SK-N-SH treated with all-trans-retinoic acid at 6 μM for 48 hours (cell line): Measurements from ENCODE around the gene MRPS18A.

Experiments used
- BACH2 ChIP-seq: fragments of 250-450 bp; sonication (Bioruptor Pico); IDR thresholded peaks from 2 replicates; pipeline ENCODE4 v1.9.0; 2021; ENCODE audit warnings: mild to moderate bottlenecking, borderline replicate concordance
- ISL1 ChIP-seq: fragments of 250-450 bp; sonication (Bioruptor Pico); IDR thresholded peaks from 2 replicates; pipeline ENCODE4 v2.1.2; 2022; ENCODE audit warnings: mild to moderate bottlenecking, moderate library complexity
- OSR1 ChIP-seq: fragments of 250-450 bp; sonication (Bioruptor Pico); IDR thresholded peaks from 2 replicates; pipeline ENCODE4 v1.8.0; 2022; ENCODE audit warnings: moderate library complexity, mild to moderate bottlenecking, inconsistent platforms
- PPARA ChIP-seq: fragments of 250-450 bp; sonication (Bioruptor Pico); IDR thresholded peaks from 2 replicates; pipeline ENCODE4 v1.5.0; 2020; ENCODE audit warnings: mild to moderate bottlenecking, borderline replicate concordance
- SNAI2 ChIP-seq: fragments of 250-450 bp; sonication (Bioruptor Pico); IDR thresholded peaks from 2 replicates; pipeline ENCODE4 v1.5.0; 2020; ENCODE audit warnings: mild to moderate bottlenecking, moderate library complexity
- ZFP3 ChIP-seq: fragments of 250-450 bp; sonication (Bioruptor Pico); IDR thresholded peaks from 2 replicates; pipeline ENCODE4 v1.5.0; 2020; ENCODE audit warnings: mild to moderate bottlenecking, moderate library complexity
- ZNF565 ChIP-seq: fragments of 450-650 bp; formaldehyde crosslinking; conservative IDR thresholded peaks from 2 replicates; pipeline ENCODE4 v1.5.0; 2020; ENCODE audit warnings: low read depth, mild to moderate bottlenecking, moderate library complexity
- ZNF8 ChIP-seq: fragments of 450-650 bp; formaldehyde crosslinking; IDR thresholded peaks from 2 replicates; pipeline ENCODE4 v1.5.0; 2020; ENCODE audit warnings: mild to moderate bottlenecking, moderate library complexity
- TF ChIP-seq, protein P1 (sequence below): fragments of 250-450 bp; sonication (Bioruptor Pico); IDR thresholded peaks from 2 replicates; pipeline ENCODE4 v1.5.1; 2020; ENCODE audit warnings: low read depth, mild to moderate bottlenecking, moderate library complexity
- TF ChIP-seq, protein P2 (sequence below): fragments of 250-450 bp; sonication (Bioruptor Pico); IDR thresholded peaks from 2 replicates; pipeline ENCODE4 v1.5.0; 2020; ENCODE audit warnings: mild to moderate bottlenecking, moderate library complexity
- TF ChIP-seq, protein P3 (sequence below): fragments of 250-450 bp; sonication (Bioruptor Pico); IDR thresholded peaks from 2 replicates; pipeline ENCODE4 v1.5.1; 2021; ENCODE audit warnings: mild to moderate bottlenecking, moderate library complexity

DNA sequence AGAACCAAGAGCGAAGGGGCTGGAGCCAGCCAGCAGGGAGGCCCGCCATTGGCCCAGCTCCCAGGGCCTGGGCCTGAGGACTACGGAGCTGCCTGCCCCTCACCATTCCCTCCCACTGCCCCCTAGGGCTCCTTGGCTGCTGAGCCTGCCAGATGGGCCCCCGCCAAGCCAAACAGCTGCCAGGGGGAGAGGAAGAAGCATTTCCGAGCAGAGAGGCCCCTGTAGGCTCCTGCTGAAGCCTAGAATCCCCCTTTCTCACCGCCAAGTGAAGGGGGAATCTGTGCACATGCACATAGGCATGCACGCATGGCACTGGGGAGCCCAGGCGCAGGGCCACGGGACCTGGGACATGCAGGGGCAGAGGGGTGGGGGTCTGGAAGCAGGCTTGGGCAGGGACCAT lies 28.5 kb upstream of the MRPS18A start:
- TF ChIP-seq, protein P1, sequence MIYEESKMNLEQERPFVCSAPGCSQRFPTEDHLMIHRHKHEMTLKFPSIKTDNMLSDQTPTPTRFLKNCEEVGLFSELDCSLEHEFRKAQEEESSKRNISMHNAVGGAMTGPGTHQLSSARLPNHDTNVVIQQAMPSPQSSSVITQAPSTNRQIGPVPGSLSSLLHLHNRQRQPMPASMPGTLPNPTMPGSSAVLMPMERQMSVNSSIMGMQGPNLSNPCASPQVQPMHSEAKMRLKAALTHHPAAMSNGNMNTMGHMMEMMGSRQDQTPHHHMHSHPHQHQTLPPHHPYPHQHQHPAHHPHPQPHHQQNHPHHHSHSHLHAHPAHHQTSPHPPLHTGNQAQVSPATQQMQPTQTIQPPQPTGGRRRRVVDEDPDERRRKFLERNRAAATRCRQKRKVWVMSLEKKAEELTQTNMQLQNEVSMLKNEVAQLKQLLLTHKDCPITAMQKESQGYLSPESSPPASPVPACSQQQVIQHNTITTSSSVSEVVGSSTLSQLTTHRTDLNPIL, result no peak
- TF ChIP-seq BACH2 (CRISPR knock-in tag) (no peak), ZNF8 (CRISPR knock-in tag) (no peak), SNAI2 (CRISPR knock-in tag) (no peak), OSR1 (CRISPR knock-in tag) (no peak), ZFP3 (no peak), ISL1 (no peak), ZNF565 (CRISPR knock-in tag) (no peak), PPARA (CRISPR knock-in tag) (no peak)
- TF ChIP-seq, protein P2, sequence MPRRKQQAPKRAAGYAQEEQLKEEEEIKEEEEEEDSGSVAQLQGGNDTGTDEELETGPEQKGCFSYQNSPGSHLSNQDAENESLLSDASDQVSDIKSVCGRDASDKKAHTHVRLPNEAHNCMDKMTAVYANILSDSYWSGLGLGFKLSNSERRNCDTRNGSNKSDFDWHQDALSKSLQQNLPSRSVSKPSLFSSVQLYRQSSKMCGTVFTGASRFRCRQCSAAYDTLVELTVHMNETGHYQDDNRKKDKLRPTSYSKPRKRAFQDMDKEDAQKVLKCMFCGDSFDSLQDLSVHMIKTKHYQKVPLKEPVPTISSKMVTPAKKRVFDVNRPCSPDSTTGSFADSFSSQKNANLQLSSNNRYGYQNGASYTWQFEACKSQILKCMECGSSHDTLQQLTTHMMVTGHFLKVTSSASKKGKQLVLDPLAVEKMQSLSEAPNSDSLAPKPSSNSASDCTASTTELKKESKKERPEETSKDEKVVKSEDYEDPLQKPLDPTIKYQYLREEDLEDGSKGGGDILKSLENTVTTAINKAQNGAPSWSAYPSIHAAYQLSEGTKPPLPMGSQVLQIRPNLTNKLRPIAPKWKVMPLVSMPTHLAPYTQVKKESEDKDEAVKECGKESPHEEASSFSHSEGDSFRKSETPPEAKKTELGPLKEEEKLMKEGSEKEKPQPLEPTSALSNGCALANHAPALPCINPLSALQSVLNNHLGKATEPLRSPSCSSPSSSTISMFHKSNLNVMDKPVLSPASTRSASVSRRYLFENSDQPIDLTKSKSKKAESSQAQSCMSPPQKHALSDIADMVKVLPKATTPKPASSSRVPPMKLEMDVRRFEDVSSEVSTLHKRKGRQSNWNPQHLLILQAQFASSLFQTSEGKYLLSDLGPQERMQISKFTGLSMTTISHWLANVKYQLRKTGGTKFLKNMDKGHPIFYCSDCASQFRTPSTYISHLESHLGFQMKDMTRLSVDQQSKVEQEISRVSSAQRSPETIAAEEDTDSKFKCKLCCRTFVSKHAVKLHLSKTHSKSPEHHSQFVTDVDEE (CRISPR knock-in tag), result no peak
- TF ChIP-seq, protein P3, sequence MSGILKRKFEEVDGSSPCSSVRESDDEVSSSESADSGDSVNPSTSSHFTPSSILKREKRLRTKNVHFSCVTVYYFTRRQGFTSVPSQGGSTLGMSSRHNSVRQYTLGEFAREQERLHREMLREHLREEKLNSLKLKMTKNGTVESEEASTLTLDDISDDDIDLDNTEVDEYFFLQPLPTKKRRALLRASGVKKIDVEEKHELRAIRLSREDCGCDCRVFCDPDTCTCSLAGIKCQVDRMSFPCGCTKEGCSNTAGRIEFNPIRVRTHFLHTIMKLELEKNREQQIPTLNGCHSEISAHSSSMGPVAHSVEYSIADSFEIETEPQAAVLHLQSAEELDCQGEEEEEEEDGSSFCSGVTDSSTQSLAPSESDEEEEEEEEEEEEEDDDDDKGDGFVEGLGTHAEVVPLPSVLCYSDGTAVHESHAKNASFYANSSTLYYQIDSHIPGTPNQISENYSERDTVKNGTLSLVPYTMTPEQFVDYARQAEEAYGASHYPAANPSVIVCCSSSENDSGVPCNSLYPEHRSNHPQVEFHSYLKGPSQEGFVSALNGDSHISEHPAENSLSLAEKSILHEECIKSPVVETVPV (CRISPR knock-in tag), result no peak
